Glutamatergic neuron (in vitro differentiated cells): Measurements from ENCODE around the gene ABI3BP. TPM values are rescaled to one million over a fixed set of nuclear protein-coding genes. Genes with fewer than 3 reads are reported as not detected.

Experiments
- DNase-seq: peaks from one replicate; pipeline ENCODE4 v3.0.0; 2022
- H3K27ac Mint-ChIP-seq: one replicate; pipeline ENCODE4 v1.8.0; 2020; ENCODE audit warnings: mild to moderate bottlenecking, mixed read lengths, inconsistent platforms; ENCODE audit not compliant: unreplicated experiment
- H3K27me3 Mint-ChIP-seq: one replicate; pipeline ENCODE4 v1.8.0; 2020; ENCODE audit warnings: mild to moderate bottlenecking, moderate library complexity, mixed read lengths, inconsistent platforms; ENCODE audit not compliant: unreplicated experiment
- H3K36me3 Mint-ChIP-seq: one replicate; pipeline ENCODE4 v1.8.0; 2020; ENCODE audit warnings: mild to moderate bottlenecking, mixed read lengths, inconsistent platforms; ENCODE audit not compliant: unreplicated experiment
- H3K4me1 Mint-ChIP-seq: one replicate; pipeline ENCODE4 v1.8.0; 2020; ENCODE audit warnings: mild to moderate bottlenecking, low read depth, mixed read lengths, inconsistent platforms; ENCODE audit not compliant: unreplicated experiment
- H3K4me3 Mint-ChIP-seq: one replicate; pipeline ENCODE4 v1.8.0; 2020; ENCODE audit warnings: mild to moderate bottlenecking, mixed read lengths, inconsistent platforms; ENCODE audit not compliant: unreplicated experiment
- H3K9me3 Mint-ChIP-seq: one replicate; pipeline ENCODE4 v1.8.0; 2020; ENCODE audit warnings: mild to moderate bottlenecking, moderate library complexity, mixed read lengths, inconsistent platforms; ENCODE audit not compliant: unreplicated experiment
- total RNA-seq: library from RNA; stranded (reverse); fragmentation: NEBNext Ultra II Directional; extraction: Animal tissue kit (Norgen Biotek cat#: 25700); gene quantifications from one replicate; pipeline ENCODE4 v1.2.1, GENCODE V29; 2021; ENCODE audit not compliant: unreplicated experiment
- TF ChIP-seq, protein P1 (sequence below): fragments of 200-600 bp; sonication (generic); IDR thresholded peaks from one replicate; pipeline ENCODE4 v1.5.0; 2021; ENCODE audit not compliant: partially characterized antibody, unreplicated experiment

The ABI3BP gene
- total RNA-seq, 1 donor from 2014 or later = not detected

- Mint-ChIP-seq H3K4me3 (no peak overlapping the region), H3K9me3 (no peaks in the 10 kb centered on the region), H3K27me3 (no peaks in the 10 kb centered on the region), H3K36me3 (no peaks in the 10 kb centered on the region), H3K4me1 (no peaks in the 10 kb centered on the region), H3K27ac (no peak overlapping the region)
- TF ChIP-seq, protein P1, sequence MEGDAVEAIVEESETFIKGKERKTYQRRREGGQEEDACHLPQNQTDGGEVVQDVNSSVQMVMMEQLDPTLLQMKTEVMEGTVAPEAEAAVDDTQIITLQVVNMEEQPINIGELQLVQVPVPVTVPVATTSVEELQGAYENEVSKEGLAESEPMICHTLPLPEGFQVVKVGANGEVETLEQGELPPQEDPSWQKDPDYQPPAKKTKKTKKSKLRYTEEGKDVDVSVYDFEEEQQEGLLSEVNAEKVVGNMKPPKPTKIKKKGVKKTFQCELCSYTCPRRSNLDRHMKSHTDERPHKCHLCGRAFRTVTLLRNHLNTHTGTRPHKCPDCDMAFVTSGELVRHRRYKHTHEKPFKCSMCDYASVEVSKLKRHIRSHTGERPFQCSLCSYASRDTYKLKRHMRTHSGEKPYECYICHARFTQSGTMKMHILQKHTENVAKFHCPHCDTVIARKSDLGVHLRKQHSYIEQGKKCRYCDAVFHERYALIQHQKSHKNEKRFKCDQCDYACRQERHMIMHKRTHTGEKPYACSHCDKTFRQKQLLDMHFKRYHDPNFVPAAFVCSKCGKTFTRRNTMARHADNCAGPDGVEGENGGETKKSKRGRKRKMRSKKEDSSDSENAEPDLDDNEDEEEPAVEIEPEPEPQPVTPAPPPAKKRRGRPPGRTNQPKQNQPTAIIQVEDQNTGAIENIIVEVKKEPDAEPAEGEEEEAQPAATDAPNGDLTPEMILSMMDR = no peak
- DNase-seq = no peak
Measured at GRCh38 chr3:100780071-100780622, 213.1 kb downstream of the ABI3BP start.

- Mint-ChIP-seq H3K27ac (no peak overlapping the region), H3K4me1 (no peaks in the 10 kb centered on the region), H3K36me3 (no peaks in the 10 kb centered on the region), H3K4me3 (no peak overlapping the region), H3K27me3 (no peaks in the 10 kb centered on the region), H3K9me3 (no peaks in the 10 kb centered on the region)
- no peak for DNase-seq
- TF ChIP-seq, protein P1 = no peak
Measured at GRCh38 chr3:100779480-100779879, 213.7 kb downstream of the ABI3BP start.

GRCh38 chr3:100777271-100777670 lies 215.9 kb downstream of the ABI3BP start:
- Mint-ChIP-seq H3K27ac (no peak overlapping the region), H3K27me3 (no peaks in the 10 kb centered on the region), H3K4me3 (no peak overlapping the region), H3K36me3 (no peaks in the 10 kb centered on the region), H3K9me3 (no peaks in the 10 kb centered on the region), H3K4me1 (no peaks in the 10 kb centered on the region)
- TF ChIP-seq, protein P1 = no peak
- DNase-seq = no peak

DNA sequence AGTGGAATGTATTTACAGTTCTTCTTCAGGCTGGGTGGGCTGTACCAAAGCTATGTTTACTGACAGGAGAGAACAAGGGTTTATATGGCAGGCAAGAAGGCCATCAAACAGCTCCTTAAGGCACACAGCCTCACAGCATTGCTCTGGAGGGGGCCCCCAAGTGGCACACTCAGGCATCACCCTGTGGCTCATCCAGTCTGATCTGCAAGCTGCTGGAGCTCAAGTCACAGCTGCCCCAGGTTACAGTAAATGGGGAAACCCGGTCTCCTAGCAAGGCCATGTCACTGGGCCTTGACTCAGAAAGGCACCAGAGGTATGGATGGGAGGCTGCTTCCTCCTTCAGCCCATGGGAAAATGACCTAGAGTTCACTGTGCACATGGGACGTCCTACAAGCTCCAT lies 216.5 kb downstream of the ABI3BP start:
- Mint-ChIP-seq H3K9me3 (no peaks in the 10 kb centered on the region), H3K36me3 (no peaks in the 10 kb centered on the region), H3K27me3 (no peaks in the 10 kb centered on the region), H3K4me1 (no peaks in the 10 kb centered on the region), H3K4me3 (no peak overlapping the region), H3K27ac (no peak overlapping the region)
- DNase-seq = no peak
- TF ChIP-seq, protein P1 = no peak

GRCh38 chr3:100776097-100776729 lies 217.0 kb downstream of the ABI3BP start:
- Mint-ChIP-seq H3K36me3 (no peaks in the 10 kb centered on the region), H3K4me1 (no peaks in the 10 kb centered on the region), H3K9me3 (no peaks in the 10 kb centered on the region), H3K4me3 (no peak overlapping the region), H3K27ac (no peak overlapping the region), H3K27me3 (no peaks in the 10 kb centered on the region)
- TF ChIP-seq, protein P1 = no peak
- no peak for DNase-seq
